Measurements from ENCODE around the gene SIGLEC7.

SIGLEC7 gene

GRCh38 chr19:51198641-51199040, 56.5 kb downstream of the SIGLEC7 start:
- ChIA-PET CTCF (interaction anchor here (1.1 to 1.3 kb wide), 2 partner anchors 11 to 40 kb away, joined by 4 read pairs; no protein-coding TSS in a partner anchor), POLR2A (no interaction called here)
- H3K36me3 ChIP-seq (ENCODE audit: control insufficient read depth in 4 of 4, insufficient read depth in 4 of 4, low read length in 3 of 4): no peaks in the 10 kb centered on the region
- no peak overlapping the region for H3K27ac ChIP-seq (ENCODE audit: insufficient read depth in 1 of 2, low read depth in 1 of 2, low read length in 2 of 2, poor library complexity in 1 of 2, severe bottlenecking in 2 of 2)
- DNase-seq: no peak
- whole genome bisulfite sequencing (ENCODE audit: insufficient coverage): 92% methylated on average over 5 of the region's 9 CpGs
- no peaks in the 10 kb centered on the region for H3K9me3 ChIP-seq (ENCODE audit: control extremely low read depth in 1 of 5, control insufficient read depth in 4 of 5, insufficient read depth in 2 of 5, low read depth in 1 of 5, low read length in 4 of 5)
- H3K27me3 ChIP-seq (replicated peaks in 2 of 5; ENCODE audit: control insufficient read depth in 4 of 5, insufficient read depth in 5 of 5, low read length in 4 of 5): no peaks in the 10 kb centered on the region
- H3K4me1 ChIP-seq (ENCODE audit: control extremely low read depth in 1 of 4, control insufficient read depth in 4 of 4, insufficient read depth in 4 of 4, low read length in 3 of 4): peaks cover 2 to 20% (median 12%) of the 10 kb centered on the region in 4 experiments
- no peak overlapping the region for H3K4me3 ChIP-seq (ENCODE audit: control insufficient read depth in 1 of 7, extremely low read depth in 1 of 7, insufficient read depth in 4 of 7, low read depth in 2 of 7, low read length in 6 of 7)

GRCh38 chr19:51200071-51200666, 58.1 kb downstream of the SIGLEC7 start:
- H3K27ac ChIP-seq (ENCODE audit: insufficient read depth in 1 of 2, low read depth in 1 of 2, low read length in 2 of 2, poor library complexity in 1 of 2, severe bottlenecking in 2 of 2): no peak overlapping the region
- ChIA-PET POLR2A (no interaction called here), CTCF (interaction anchor here (1.0 to 1.3 kb wide), 2 partner anchors 53 to 60 kb away, joined by 3 to 6 read pairs; no protein-coding TSS in a partner anchor)
- no peaks in the 10 kb centered on the region for H3K9me3 ChIP-seq (ENCODE audit: control extremely low read depth in 1 of 5, control insufficient read depth in 4 of 5, insufficient read depth in 2 of 5, low read depth in 1 of 5, low read length in 4 of 5)
- DNase-seq: no peak
- H3K27me3 ChIP-seq (replicated peaks in 2 of 5; ENCODE audit: control insufficient read depth in 4 of 5, insufficient read depth in 5 of 5, low read length in 4 of 5): no peaks in the 10 kb centered on the region
- WGBS (ENCODE audit: insufficient coverage): 83% methylated on average over 10 of the region's 10 CpGs
- H3K4me3 ChIP-seq (ENCODE audit: control insufficient read depth in 1 of 7, extremely low read depth in 1 of 7, insufficient read depth in 4 of 7, low read depth in 2 of 7, low read length in 6 of 7): no peak overlapping the region
- peaks cover 4 to 30% (median 19%) of the 10 kb centered on the region in 4 experiments for H3K4me1 ChIP-seq (ENCODE audit: control extremely low read depth in 1 of 4, control insufficient read depth in 4 of 4, insufficient read depth in 4 of 4, low read length in 3 of 4)
- H3K36me3 ChIP-seq (ENCODE audit: control insufficient read depth in 4 of 4, insufficient read depth in 4 of 4, low read length in 3 of 4): no peaks in the 10 kb centered on the region

GRCh38 chr19:51201712-51202111, 59.6 kb downstream of the SIGLEC7 start:
- WGBS (ENCODE audit: insufficient coverage): 46% methylated on average over 4 of the region's 5 CpGs
- no peak for DNase-seq
- Histone ChIP-seq H3K27ac (ENCODE audit: insufficient read depth in 1 of 2, low read depth in 1 of 2, low read length in 2 of 2, poor library complexity in 1 of 2, severe bottlenecking in 2 of 2) (no peak overlapping the region), H3K4me1 (ENCODE audit: control extremely low read depth in 1 of 4, control insufficient read depth in 4 of 4, insufficient read depth in 4 of 4, low read length in 3 of 4) (peaks cover 4 to 30% (median 19%) of the 10 kb centered on the region in 4 experiments), H3K36me3 (ENCODE audit: control insufficient read depth in 4 of 4, insufficient read depth in 4 of 4, low read length in 3 of 4) (no peaks in the 10 kb centered on the region), H3K27me3 (replicated peaks in 2 of 5; ENCODE audit: control insufficient read depth in 4 of 5, insufficient read depth in 5 of 5, low read length in 4 of 5) (no peaks in the 10 kb centered on the region), H3K9me3 (ENCODE audit: control extremely low read depth in 1 of 5, control insufficient read depth in 4 of 5, insufficient read depth in 2 of 5, low read depth in 1 of 5, low read length in 4 of 5) (no peaks in the 10 kb centered on the region), H3K4me3 (ENCODE audit: control insufficient read depth in 1 of 7, extremely low read depth in 1 of 7, insufficient read depth in 4 of 7, low read depth in 2 of 7, low read length in 6 of 7) (no peak overlapping the region)
- POLR2A ChIA-PET: no interaction called here
- CTCF ChIA-PET: interaction anchor here (1.3 kb wide), 1 partner anchor 58 kb away, joined by 4 read pairs; no protein-coding TSS in a partner anchor
